GM04504 (cell line): ENCODE results near the gene DYNC2H1.

ENCODE experiments used
- DNase-seq: peaks from one replicate; pipeline ENCODE4 v3.0.0-alpha.2; 2012; ENCODE audit warnings: low read depth

The DYNC2H1 gene, protein sequence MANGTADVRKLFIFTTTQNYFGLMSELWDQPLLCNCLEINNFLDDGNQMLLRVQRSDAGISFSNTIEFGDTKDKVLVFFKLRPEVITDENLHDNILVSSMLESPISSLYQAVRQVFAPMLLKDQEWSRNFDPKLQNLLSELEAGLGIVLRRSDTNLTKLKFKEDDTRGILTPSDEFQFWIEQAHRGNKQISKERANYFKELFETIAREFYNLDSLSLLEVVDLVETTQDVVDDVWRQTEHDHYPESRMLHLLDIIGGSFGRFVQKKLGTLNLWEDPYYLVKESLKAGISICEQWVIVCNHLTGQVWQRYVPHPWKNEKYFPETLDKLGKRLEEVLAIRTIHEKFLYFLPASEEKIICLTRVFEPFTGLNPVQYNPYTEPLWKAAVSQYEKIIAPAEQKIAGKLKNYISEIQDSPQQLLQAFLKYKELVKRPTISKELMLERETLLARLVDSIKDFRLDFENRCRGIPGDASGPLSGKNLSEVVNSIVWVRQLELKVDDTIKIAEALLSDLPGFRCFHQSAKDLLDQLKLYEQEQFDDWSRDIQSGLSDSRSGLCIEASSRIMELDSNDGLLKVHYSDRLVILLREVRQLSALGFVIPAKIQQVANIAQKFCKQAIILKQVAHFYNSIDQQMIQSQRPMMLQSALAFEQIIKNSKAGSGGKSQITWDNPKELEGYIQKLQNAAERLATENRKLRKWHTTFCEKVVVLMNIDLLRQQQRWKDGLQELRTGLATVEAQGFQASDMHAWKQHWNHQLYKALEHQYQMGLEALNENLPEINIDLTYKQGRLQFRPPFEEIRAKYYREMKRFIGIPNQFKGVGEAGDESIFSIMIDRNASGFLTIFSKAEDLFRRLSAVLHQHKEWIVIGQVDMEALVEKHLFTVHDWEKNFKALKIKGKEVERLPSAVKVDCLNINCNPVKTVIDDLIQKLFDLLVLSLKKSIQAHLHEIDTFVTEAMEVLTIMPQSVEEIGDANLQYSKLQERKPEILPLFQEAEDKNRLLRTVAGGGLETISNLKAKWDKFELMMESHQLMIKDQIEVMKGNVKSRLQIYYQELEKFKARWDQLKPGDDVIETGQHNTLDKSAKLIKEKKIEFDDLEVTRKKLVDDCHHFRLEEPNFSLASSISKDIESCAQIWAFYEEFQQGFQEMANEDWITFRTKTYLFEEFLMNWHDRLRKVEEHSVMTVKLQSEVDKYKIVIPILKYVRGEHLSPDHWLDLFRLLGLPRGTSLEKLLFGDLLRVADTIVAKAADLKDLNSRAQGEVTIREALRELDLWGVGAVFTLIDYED (N-terminal part only)

DNA sequence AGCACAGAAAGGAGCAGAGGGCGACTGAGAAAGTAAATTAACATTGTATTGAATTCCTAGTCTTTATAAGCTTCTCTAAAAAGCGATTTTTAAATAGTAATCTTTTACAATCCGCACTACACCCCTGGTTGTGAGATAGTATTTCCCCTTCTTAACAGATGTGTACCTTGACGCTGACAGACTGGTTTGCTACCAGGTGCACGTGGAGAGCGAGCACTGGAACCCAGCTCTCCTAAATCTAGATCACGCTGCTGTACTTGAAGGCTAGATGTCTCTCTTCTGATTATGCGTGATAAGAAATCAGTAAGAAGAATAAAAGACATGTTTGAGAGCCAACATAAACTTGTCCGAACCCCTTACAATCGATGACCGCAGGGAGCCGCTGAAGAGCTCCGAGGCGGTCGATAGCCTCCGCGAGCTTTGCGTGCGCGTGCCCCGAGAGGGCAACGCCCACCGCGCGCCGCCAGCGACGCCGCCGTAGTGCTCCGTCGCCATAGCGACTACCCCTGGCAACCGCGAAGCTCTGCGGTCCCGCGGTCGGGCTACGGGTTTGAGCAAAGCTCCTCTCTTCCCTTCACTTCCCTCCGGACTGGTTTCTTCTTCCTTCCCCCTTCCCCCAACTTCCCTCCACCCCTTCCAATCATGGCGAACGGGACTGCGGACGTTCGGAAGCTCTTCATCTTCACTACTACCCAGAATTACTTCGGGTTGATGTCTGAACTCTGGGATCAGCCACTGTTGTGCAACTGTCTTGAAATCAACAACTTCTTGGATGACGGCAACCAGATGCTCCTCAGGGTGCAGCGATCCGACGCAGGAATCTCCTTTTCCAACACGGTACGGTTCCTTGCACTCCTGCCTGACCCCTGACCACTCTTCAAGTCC, at the start of gene DYNC2H1:
Gene DYNC2H1 (plus strand): TSS at position 494 of the 885 bp plus-strand sequence. CDS start 149 bp downstream, at position 643.
- peak; percentile 79 for DNase-seq

DNA sequence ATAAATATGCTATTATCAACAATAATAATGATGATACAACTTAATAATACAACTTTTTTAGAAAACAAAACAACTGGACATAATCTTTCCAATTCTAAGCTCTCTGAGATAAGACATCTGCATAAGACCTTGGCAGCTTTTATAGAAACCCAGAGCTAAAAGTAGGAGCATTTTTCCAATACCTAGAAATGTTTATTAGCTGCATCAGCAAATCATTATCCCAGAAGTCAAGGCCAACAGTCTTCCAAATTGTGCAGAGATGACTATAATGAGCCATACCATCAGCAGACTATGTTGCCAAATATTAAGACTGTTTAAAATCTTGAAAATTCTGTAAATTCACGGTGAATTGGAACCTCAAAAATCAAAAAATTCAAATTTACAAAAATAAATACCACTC, 47.6 kb upstream of the DYNC2H1 start:
- DNase-seq, result no peak

DNA sequence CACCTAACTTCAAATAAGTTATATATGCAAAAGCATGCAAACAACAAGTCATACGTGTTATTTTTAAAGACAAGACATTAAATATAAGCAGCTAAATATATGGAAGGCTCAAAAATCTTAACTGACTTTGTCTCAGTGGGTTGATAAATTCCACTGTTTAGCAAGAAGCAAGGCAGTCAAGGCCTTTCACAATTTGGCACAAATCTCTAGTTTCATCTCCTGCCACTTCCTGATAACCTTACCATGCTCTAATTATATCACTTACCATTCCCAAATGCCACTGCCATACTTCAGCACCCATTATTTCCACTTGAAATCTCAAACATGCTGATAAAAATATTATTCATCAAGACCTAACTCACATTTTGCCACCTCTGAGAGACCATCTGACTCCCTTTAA, 42.1 kb upstream of the DYNC2H1 start:
- DNase-seq, result no peak

DNA sequence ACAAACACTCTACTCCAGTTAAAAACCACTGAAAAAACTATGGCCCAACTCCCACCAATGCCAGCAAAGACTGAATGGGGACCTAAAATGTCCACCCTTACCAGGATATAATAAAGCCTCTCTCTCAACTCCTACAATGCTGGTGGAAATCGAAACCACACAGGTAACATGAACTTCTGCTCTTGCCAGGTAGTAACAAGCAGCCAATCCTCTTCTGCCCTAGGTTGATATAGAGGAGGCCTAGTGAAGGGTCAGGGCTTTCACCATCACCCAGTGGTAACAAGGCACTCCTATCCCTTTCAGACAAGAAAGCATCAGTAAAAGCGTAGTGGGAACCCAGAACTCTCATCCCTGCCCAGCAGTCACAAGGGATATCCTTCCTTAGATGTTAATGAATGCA, 39.9 kb upstream of the DYNC2H1 start:
- DNase-seq, result no peak

DNA sequence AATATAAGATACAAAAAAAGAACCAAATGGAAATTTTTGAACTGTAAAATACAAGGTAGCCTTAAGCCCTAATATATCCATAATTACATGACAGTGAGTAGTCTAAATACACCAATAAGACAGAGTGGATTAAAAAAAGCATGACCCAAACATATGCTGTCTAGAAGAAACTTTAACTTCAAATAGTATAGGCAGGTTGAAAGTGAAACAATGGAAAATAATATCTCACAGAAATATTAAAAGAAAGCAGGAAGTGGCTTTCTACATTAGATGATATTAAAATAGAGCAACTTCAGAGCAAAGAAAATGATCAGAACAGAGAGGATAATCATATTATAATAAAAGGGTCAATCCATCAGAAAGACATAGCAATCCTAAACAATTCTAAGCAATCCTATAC, 39.1 kb upstream of the DYNC2H1 start:
- DNase-seq, result no peak

DNA sequence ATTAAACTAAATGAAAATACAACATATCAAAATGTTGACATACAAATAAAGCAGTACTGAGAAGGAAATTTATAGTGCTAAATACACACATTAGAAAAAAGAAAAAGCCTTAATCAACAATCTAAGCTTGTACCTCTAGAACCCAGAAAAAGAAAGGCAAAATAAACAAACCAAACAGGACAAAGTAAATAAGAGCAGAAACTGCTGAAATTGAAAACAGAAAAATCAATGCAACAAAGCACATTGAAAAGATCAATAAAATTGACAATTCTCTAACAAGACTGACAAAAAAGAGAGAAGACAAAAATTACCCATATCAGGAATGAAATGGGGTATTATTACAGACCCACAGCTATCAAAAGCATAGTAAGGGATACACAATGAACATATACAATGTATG, 38.2 kb upstream of the DYNC2H1 start:
- no peak for DNase-seq

DNA sequence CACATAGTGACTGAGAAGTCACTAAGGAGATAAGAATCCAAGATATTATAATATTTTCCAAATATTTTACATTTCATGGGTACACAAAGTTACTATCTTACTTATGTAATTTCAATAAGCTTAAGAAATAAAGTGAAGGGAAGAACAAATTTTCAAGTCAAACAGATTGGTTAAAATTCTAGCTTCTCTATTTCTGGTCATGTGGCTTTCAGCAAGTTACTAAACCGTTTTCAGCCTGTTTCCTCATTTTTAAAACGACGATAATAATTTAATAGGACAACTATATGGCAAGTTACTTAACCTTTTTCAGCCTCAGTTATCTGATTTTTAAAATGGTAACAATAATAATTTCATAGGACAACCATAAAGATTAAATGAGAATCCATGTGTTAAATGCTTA, 32.9 kb upstream of the DYNC2H1 start:
- DNase-seq, result no peak

DNA sequence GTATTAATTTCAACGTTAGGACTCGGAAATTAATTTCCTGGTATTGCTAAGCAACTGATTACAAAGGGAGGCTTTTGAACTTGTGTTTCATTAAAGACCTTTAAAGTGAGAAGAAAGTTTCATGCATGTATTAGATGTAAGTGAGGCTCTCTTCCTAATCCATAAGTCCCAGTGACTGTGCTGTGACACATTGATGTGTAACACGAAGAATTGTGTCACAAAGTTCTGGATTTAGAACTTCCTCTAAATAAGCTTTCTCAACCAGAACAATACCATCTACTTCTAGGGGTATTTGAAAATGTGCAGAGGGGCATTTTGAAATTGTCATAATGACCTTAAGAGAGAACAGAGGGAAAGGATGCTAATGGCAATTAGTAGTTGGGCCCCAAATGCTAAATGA, 31.7 kb upstream of the DYNC2H1 start:
- DNase-seq, result no peak

DNA sequence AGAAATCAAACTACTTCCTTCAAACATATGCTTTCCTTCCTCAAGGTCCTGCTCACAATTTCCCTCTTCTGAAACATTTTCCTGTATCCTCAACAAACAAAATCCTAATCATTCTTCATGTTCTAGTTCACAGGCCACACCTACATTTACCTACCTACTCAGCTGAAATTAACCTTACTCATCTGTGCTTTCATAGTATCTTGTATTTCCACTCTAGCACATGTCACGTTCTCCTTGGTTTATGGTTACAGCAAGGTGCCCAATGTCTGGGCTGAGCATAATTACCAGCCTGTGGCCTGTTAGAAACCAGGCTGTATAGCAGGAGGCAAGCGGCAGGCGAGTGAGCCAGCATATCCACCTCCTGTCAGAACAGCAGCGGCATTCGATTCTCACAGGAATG, 30.5 kb upstream of the DYNC2H1 start:
- no peak for DNase-seq

DNA sequence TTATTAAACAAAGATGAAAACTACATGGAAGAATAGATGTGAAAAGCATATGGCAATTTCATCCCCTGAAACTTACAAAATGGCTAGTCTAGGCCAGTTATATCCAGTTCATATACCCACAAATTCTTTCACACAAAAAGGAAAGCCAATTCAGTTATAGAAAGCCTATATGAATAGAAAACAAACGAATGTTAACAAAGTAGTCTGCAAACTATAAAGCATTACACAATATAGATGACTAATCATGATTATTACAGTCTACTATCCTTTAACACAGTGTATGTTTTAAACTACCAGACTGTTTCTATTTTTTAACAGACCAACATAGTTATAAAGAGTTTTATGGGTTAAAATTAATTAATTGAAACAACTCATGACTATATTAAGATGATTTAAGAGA, 29.4 kb upstream of the DYNC2H1 start:
- no peak for DNase-seq

DNA sequence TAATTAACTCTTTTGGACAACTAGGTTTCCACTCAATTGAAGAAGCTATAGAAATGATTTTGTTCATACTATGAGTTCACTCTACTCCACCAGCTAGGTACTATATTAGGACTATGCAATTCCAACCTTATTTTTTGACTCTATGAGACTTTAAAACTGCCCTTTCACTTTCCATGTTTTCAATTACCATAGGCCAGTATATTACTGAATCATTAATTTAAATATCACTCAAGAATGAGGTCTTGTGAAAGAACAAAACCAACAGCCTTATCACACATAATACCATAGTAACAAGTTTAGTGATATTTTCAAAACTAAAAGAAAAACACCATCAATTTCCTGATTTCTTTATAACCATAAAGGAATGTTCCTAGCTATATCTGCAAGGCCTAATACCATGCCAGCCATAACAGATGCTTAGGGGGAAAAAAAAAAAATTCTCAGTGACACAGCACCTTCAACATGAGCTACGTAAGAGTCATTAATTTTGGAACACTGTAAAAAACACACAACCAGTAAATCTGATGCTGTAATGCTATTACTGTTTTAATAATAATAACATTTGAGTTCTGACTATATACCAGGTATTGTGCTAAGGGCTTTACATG, 23.4 kb upstream of the DYNC2H1 start:
- DNase-seq, result no peak

DNA sequence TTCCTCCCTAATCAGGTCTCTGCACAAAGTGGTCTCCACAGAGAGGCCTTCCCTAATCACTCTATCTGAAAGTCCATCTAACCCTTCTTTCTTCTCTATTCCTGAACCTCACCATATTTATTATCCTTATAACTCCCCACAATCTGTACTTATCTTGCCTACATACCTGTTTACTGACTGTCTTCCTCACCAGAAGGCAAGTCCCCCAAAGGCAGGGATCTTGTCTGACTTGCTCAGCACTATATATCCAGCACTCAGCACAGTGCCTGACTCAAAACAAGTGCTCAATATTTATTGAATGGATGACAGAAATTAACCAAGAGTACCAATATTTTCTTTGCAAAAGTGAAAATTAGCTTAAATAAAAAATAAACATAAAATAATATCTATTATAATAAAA, 22.8 kb upstream of the DYNC2H1 start:
- no peak for DNase-seq

DNA sequence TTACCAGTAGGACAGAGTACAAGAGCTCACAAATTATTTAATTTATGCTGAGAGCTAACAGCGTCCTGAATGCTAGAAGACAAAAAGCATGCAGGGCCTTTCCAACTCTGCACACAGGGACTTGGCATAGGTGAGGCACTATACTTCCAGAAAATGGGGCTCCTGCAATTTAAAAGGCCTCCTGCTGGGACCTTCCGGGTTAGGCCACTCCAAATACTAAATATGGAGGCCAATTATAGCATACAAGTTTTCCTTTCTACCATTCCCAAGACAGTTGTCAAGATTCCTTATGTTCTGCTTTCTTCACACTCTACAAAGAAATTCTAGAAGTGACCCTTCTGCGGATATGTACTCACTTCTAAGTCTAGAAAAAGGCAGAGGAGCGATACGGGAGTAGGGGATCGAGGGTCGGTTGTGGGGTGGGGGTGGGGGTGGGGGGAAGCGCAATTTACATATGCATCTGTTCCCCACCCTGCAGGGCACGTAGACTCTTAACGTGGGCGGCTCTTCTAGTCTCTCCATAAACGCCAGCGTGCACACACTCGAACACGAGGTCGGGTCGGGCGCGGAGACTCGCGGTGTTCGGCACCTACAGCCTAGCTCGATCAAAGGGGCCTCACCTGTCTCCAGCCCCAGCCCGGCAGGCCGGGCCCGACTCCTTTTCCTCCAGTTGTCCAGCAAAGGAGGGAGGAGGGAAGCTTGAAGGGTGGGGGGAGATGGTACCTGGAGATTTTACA, 18.0 kb upstream of the DYNC2H1 start:
- no peak for DNase-seq

DNA sequence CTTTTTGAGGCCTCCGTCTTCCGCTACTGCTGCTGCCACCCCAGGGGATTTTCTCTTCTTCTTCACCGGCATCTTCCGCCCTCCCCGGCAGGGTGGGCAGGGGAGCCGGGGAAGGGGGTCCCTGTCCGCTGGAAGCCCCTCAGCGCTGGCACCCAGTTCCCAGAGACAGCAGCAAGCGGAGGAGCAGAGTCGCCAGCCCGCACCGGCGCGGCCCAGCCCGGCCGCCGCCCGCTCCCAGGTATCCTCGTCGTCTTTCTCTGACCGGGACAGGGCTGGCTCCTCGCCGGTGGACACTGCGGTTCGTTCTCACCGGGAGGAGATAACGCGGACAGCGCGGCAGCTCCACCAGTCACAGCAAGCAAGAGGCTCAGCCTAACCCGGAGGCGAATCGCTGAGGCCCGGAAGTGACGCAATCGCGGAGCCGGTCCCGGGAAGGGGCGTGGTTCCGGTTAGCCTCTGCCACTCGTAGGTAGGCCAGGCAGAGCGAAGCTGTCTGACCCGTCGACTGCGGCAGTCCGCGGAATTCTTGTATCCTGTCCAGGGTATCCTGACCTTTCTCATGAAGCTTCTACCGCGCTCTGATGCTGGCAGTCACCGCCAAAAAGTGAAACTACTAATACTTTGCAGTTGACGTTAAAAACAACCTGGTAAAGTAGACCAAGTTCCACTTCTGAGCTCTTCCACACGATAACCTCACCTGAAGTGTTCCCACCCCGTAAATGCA, 17.3 kb upstream of the DYNC2H1 start, which contains the start of gene DCUN1D5:
Gene DCUN1D5 (minus strand): TSS at position 360 of the 724 bp plus-strand sequence. CDS start 288 bp downstream, at position 72.
- DNase-seq, result peak; percentile 84

DNA sequence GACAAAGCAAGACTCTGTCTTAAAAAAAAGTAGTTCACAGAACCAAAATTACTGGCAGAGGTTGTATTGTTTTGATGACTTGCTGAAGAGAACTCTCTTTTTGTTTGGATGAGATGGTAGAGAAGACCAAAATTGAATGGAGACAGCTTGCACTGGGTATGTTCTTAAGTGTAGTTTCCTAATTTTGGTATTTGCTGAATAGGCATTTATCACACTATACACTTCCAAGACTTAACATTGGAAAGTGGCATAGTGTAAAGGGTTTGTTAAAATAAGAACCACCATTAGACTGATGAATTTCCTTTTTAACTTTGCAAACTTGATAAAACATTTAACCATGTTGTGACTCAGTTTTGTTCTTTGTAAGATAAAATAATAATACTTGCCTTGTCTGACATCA, 11.9 kb upstream of the DYNC2H1 start:
- no peak for DNase-seq

DNA sequence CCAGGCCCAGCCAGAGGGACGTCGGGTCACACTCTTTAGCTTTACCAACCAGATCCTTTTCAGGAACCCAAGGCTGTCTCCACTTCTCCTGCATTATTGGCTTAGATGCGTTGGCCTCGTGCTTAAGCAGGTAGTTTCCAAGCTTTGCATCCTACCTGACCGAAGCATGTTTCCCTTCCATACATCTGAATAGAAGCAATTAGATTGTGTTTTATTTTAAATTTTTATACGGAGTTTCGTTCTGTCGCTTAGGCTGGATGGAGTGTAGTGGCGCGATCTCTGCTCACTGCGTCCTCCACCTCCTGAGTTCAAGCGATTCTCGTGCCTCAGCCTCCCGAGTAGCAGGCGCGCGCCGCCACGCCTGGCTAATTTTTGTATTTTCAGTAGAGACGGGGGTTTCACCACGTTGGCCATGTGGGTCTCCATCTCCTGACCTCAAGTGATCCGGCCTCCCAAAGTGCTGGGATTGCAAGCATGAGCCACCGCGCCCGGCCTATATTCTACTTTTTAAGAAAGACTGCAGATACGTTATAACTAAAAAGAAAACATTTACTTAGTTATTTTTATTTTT, 677 bp downstream of the DYNC2H1 start:
- DNase-seq, result no peak

DNA sequence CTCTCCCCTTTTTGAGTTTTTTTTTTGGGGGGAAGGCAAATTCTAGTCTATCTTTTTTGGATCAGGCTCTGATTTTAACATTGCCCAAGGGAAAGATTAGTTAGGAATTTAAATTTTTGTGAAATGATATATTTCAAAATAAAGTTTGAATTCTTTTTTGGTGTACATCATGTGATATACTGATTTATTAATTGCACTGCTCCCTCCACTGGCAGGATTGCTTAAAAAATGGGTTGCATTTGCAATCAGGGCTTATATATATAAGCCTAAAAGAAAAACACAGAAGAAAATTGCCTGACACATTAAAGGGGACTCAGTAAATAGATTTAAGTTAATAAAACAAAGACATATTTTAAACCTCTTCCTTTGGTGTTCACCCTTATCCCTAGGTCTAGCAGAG, 1.2 kb downstream of the DYNC2H1 start:
- DNase-seq, result no peak

DNA sequence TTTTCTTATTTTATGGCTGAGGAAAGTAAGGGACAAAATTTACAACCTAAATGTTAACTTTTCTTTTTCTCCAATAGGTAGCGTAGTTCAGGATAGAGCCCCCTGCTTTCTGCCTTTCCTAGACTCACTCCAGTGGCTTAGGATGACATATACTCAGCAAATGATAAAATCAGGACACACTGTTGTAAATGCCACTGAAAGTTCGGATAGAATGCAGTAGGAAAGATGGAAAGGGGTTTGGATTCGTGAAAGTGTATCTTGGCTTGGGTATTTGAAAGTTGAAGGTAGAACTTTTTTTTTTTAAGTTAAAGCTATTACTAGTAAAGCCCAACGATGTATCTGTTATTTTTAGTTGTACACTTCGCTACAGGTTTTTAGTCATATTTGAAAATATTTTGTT, 2.2 kb downstream of the DYNC2H1 start:
- DNase-seq, result no peak

DNA sequence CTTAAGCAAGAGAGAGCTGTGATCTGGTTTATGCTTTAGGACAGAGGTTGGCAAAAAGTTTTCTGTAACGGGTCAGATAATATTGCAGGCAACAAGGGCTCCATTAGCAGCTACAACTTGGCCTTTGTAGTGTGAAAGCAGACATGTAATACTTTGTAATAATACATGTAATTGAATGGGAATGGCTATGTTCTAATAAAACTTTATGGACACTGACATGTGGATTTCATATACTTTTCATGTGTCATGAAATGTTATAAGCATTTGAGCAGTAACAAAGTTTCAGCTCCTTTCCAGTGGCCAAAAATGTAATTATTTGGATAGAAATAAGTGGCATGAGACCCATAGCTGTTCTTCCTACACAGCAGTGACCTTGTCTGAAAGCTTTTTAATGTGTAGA, 3.1 kb downstream of the DYNC2H1 start:
- no peak for DNase-seq
